A673 (cell line): ENCODE measurements around the gene HBEGF. TPM values are rescaled to one million over a fixed set of nuclear protein-coding genes. Genes with fewer than 3 reads are reported as not detected.
A peak's percentile ranks its signal among the peaks of the same experiment; 100 is the strongest.

Source experiments
- BruUV-seq: library from RNA; stranded (reverse); fragments of 400-500 nt; replicated peaks from 2 replicates; lab custom pipeline; 2021; lab: Mats Ljungman, UMichigan
- CTCF ChIA-PET: fragments of 300-600 bp; sonication (Branson Sonifier 250); formaldehyde crosslinking; loops from one replicate; lab custom pipeline; 2022; ENCODE audit warnings: antibody characterized with exemption; lab: Charles Lee
- POLR2A ChIA-PET: fragments of 300-600 bp; sonication (Branson Sonifier 250); formaldehyde crosslinking; loops from one replicate; lab custom pipeline; 2022; ENCODE audit warnings: antibody characterized with exemption; ENCODE audit not compliant: low non-redundant PET; lab: Charles Lee
- DNase-seq: peaks from one replicate; pipeline ENCODE4 v3.0.0-alpha.2; 2015; ENCODE audit warnings: low spot score
- H3K27ac ChIP-seq: fragments of 200-600 bp; sonication (generic); 2 replicates; pipeline ENCODE4 v1.5.1; 2016; ENCODE audit warnings: mixed run types, low read depth, mild to moderate bottlenecking, mixed read lengths, antibody characterized with exemption, low read length; ENCODE audit not compliant: poor library complexity, severe bottlenecking
- H3K27me3 ChIP-seq: fragments of 200-600 bp; sonication (generic); replicated peaks from 2 replicates; pipeline ENCODE4 v1.6.1; 2017; ENCODE audit warnings: mixed run types, low read depth, mild to moderate bottlenecking, mixed read lengths, antibody characterized with exemption, low read length; ENCODE audit not compliant: insufficient read depth, poor library complexity
- H3K36me3 ChIP-seq: fragments of 200-600 bp; sonication (generic); 2 replicates; pipeline ENCODE4 v1.6.1; 2016; ENCODE audit warnings: mixed run types, mild to moderate bottlenecking, mixed read lengths, antibody characterized with exemption, low read length; ENCODE audit not compliant: insufficient read depth, poor library complexity, severe bottlenecking
- H3K4me1 ChIP-seq: fragments of 200-600 bp; sonication (generic); 2 replicates; pipeline ENCODE4 v1.6.1; 2017; ENCODE audit warnings: mixed run types, mild to moderate bottlenecking, mixed read lengths, antibody characterized with exemption, low read length; ENCODE audit not compliant: insufficient read depth, poor library complexity, severe bottlenecking
- H3K4me3 ChIP-seq: fragments of 200-600 bp; sonication (generic); 2 replicates; pipeline ENCODE4 v1.5.1; 2016; ENCODE audit warnings: low read depth, mixed run types, mild to moderate bottlenecking, mixed read lengths, low read length; ENCODE audit not compliant: poor library complexity, severe bottlenecking
- H3K9me3 ChIP-seq: fragments of 200-600 bp; sonication (generic); 2 replicates; pipeline ENCODE4 v1.6.1; 2016; ENCODE audit warnings: mixed run types, low read depth, mild to moderate bottlenecking, mixed read lengths, antibody characterized with exemption, low read length; ENCODE audit not compliant: poor library complexity, severe bottlenecking
- EZH2 ChIP-seq: fragments of 200-600 bp; sonication (generic); IDR thresholded peaks from 2 replicates; pipeline ENCODE4 v1.6.1; 2017; ENCODE audit warnings: borderline replicate concordance, low read depth, mild to moderate bottlenecking, mixed read lengths, antibody characterized with exemption, low read length; ENCODE audit not compliant: poor library complexity, severe bottlenecking
- intact Hi-C: fragments of 100-400 bp; cut with micrococcal nuclease; formaldehyde crosslinking; loops from one replicate; pipeline ENCODE4 v1.10.0; 2022; ENCODE audit not compliant: unreplicated experiment
- total RNA-seq: library from RNA; stranded (reverse); gene quantifications from 2 replicates; pipeline ENCODE4 v1.2.3, GENCODE V29; 2021
- TF ChIP-seq, protein P1 (sequence below): fragments of 300-800, 200-600 bp; sonication (generic); conservative IDR thresholded peaks from 2 replicates; pipeline ENCODE4 v1.5.1; 2017; ENCODE audit warnings: low read depth, mild to moderate bottlenecking, antibody characterized with exemption, low read length, moderate library complexity, mixed read lengths

HBEGF gene
- total RNA-seq, 1 experiment from 2014 or later, result 14.7 TPM

DNA sequence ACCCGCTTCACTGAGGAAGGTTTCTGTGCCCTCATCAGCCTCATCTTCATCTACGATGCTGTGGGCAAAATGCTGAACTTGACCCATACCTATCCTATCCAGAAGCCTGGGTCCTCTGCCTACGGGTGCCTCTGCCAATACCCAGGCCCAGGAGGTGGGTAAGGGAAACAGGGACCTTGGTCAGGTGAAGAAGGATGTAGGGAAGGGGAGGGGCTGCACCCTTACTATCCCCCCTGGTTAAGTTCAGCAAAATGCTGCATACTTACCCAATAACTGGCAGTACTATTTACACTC, 18.0 kb upstream of the HBEGF start:
- DNase-seq, result no peak
- ChIA-PET CTCF (interaction anchor here (1.0 kb wide), 1 partner anchor 125 kb away, joined by 4 read pairs; no protein-coding TSS in a partner anchor), POLR2A (no interaction called here)
- H3K27ac ChIP-seq, result no peak overlapping the region
- no TSS peak for BruUV-seq
- H3K36me3 ChIP-seq, result no peaks in the 10 kb centered on the region
- TF ChIP-seq EZH2, result no peak
- TF ChIP-seq, protein P1, sequence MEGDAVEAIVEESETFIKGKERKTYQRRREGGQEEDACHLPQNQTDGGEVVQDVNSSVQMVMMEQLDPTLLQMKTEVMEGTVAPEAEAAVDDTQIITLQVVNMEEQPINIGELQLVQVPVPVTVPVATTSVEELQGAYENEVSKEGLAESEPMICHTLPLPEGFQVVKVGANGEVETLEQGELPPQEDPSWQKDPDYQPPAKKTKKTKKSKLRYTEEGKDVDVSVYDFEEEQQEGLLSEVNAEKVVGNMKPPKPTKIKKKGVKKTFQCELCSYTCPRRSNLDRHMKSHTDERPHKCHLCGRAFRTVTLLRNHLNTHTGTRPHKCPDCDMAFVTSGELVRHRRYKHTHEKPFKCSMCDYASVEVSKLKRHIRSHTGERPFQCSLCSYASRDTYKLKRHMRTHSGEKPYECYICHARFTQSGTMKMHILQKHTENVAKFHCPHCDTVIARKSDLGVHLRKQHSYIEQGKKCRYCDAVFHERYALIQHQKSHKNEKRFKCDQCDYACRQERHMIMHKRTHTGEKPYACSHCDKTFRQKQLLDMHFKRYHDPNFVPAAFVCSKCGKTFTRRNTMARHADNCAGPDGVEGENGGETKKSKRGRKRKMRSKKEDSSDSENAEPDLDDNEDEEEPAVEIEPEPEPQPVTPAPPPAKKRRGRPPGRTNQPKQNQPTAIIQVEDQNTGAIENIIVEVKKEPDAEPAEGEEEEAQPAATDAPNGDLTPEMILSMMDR, result no peak
- intact Hi-C loops, result no loop called here
- no peak overlapping the region for H3K4me3 ChIP-seq
- no peaks in the 10 kb centered on the region for H3K4me1 ChIP-seq
- no peaks in the 10 kb centered on the region for H3K27me3 ChIP-seq
- H3K9me3 ChIP-seq, result no peaks in the 10 kb centered on the region

DNA sequence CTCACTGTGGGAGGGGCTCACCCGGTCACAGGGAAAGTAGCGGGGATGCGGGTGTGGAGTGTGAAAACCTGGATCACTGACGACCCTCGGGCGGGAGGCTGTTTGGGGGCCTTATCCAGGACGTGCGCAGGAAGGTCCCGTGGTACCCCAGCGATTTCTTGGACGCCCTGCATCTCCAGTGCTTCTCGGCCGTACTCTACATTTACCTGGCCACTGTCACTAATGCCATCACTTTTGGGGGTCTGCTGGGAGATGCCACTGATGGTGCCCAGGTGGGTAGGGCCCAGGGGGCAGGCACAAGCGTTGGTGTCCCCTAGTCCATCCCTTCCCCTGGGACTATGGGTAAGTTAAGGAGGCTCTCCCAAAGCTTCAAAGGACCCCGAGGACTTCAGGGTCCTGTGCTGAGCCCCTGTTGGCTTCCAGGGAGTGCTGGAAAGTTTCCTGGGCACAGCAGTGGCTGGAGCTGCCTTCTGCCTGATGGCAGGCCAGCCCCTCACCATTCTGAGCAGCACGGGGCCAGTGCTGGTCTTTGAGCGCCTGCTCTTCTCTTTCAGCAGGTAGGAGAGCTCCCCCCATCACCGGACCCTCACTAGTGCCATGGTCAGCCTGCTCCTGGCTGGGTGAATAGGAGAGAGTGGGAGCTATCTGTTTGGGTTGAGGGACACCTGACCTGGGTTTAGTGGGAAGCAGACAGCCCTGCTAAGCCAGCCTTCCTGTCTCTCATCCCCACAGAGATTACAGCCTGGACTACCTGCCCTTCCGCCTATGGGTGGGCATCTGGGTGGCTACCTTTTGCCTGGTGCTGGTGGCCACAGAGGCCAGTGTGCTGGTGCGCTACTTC, 17.4 kb upstream of the HBEGF start:
- Histone ChIP-seq H3K27ac (no peak overlapping the region), H3K4me3 (peak overlapping the region; percentile 28), H3K4me1 (no peaks in the 10 kb centered on the region), H3K27me3 (no peaks in the 10 kb centered on the region), H3K36me3 (no peaks in the 10 kb centered on the region), H3K9me3 (no peaks in the 10 kb centered on the region)
- POLR2A ChIA-PET, result no interaction called here
- BruUV-seq, result no TSS peak
- CTCF ChIA-PET, result interaction anchor here (0.6 to 1.2 kb wide), 10 partner anchors 9 to 362 kb away, joined by 3 to 6 read pairs (median 4); no protein-coding TSS in a partner anchor
- intact Hi-C loops, result loop anchor here (1.0 kb wide), 1 partner anchor 356 kb away; no protein-coding TSS in a partner anchor
- DNase-seq, result no peak
- TF ChIP-seq EZH2, result no peak
- TF ChIP-seq, protein P1, result no peak

DNA sequence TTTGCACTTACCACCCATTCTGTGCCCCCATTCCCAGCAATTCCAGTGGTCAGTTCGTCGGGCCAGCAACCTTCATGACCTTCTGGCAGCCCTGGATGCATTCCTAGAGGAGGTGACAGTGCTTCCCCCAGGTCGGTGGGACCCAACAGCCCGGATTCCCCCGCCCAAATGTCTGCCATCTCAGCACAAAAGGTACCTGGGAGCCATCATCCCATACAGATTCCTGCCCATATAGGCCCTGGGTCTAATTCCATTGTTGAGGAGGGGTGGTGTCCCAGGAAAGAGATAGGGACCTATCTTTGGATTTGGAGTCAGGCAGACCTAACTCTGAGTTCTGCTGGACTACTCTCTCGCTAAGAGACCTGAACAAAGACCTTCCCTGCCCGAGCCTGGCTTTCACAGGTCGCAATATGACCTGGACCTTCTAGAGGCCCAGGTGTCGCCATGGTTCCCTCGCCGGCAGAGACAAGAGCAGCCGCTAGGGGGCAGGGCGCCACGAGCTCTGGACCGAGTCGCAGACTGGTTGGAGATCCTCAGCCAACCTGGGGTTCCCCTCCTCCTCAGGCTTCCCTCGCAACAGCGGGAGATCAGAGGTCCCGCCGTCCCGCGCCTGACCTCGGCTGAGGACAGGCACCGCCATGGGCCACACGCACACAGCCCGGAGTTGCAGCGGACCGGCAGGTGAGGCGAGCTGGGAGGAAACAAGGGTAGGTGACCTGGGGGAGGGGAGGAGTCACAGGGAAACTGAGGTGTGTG, 16.6 kb upstream of the HBEGF start:
- TF ChIP-seq, protein P1, result peak; percentile 98
- TF ChIP-seq EZH2, result no peak
- peak overlapping the region; percentile 28 for H3K4me3 ChIP-seq
- no peaks in the 10 kb centered on the region for H3K36me3 ChIP-seq
- H3K27ac ChIP-seq, result no peak overlapping the region
- ChIA-PET CTCF (interaction anchor here (0.6 to 1.2 kb wide), 10 partner anchors 10 to 363 kb away, joined by 3 to 6 read pairs (median 4); no protein-coding TSS in a partner anchor), POLR2A (no interaction called here)
- no TSS peak for BruUV-seq
- no peaks in the 10 kb centered on the region for H3K4me1 ChIP-seq
- H3K9me3 ChIP-seq, result no peaks in the 10 kb centered on the region
- peak; percentile 79 for DNase-seq
- intact Hi-C loops, result loop anchor here (1.0 kb wide), 1 partner anchor 357 kb away; no protein-coding TSS in a partner anchor
- H3K27me3 ChIP-seq, result no peaks in the 10 kb centered on the region
